K562 (cell line): ENCODE data around the gene SFMBT2. TPM values are rescaled to one million over a fixed set of nuclear protein-coding genes. Genes with fewer than 3 reads are reported as not detected.

Experiments
- ATAC-seq: fragments of 200-7000 bp; cut with Tn5 transposase; 3 replicates; pipeline ENCODE4 v1.9.1; 2020; ENCODE audit warnings: moderate library complexity
- BruUV-seq: library from RNA; stranded (reverse); fragments of 400-500 nt; replicated peaks from 2 replicates; lab custom pipeline; 2021; lab: Mats Ljungman, UMichigan
- CTCF ChIA-PET: fragments of 300-600 bp; formaldehyde crosslinking; extraction: SDS; loops from one replicate; lab custom pipeline; 2021; ENCODE audit warnings: low intra/inter-chr PET ratio; lab: Yijun Ruan, JAX
- POLR2A ChIA-PET: fragments of 300-600, 350-650 bp; sonication (Branson Sonifier 250); formaldehyde crosslinking; extraction: SDS; loops from one replicate; lab custom pipeline; 2021; ENCODE audit warnings: antibody characterized with exemption, inconsistent platforms; lab: Yijun Ruan, JAX
- DNase-seq, 4 experiments: peaks; one replicate each; pipeline versions ENCODE4 v3.0.0 to v3.0.0-alpha.2; 2011 to 2018; ENCODE audit warnings: low spot score in 3 of 4, mixed read lengths in 3 of 4; ENCODE audit errors: extremely low read depth in 1 of 4
- FAIRE-seq: peaks from 2 replicates; lab custom pipeline; 2011; peaks lifted over from hg19 to GRCh38; lab: Jason Lieb, UNC
- H2AFZ ChIP-seq: 2 replicates; pipeline ENCODE4 v1.6.0; 2011; ENCODE audit warnings: low read depth, low read length, control low read depth, inconsistent platforms
- H3K27ac ChIP-seq: fragments of 200-600 bp; 3 replicates; pipeline ENCODE4 v1.8.0; 2011; ENCODE audit warnings: low read depth, mild to moderate bottlenecking, control low read depth, inconsistent platforms, low read length, moderate library complexity, mixed read lengths; ENCODE audit errors: extremely low read depth
- H3K27me3 ChIP-seq, 2 experiments: fragments of 300-600 bp in 1 of 2; 2 replicates in 1 of 2; 3 replicates in 1 of 2; pipeline versions ENCODE4 v1.6.0 to v1.8.0; 2011; ENCODE audit warnings: inconsistent platforms in 2 of 2, low read length in 2 of 2, mild to moderate bottlenecking in 1 of 2, mixed read lengths in 1 of 2, moderate library complexity in 1 of 2; ENCODE audit not compliant: control insufficient read depth in 2 of 2, insufficient read depth in 2 of 2
- H3K36me3 ChIP-seq: fragments of 300-600 bp; 3 replicates; pipeline ENCODE4 v1.8.0; 2011; ENCODE audit warnings: mild to moderate bottlenecking, low read length, inconsistent platforms; ENCODE audit not compliant: control insufficient read depth, insufficient read depth
- H3K4me1 ChIP-seq, 2 experiments: fragments of 200-600 bp in 1 of 2; replicated peaks in 1 of 2; 2 replicates in 1 of 2; 3 replicates in 1 of 2; pipeline versions ENCODE4 v1.5.1 to v1.8.0; 2011; ENCODE audit warnings: inconsistent platforms in 2 of 2, low read length in 2 of 2, mild to moderate bottlenecking in 1 of 2, mixed read lengths in 1 of 2, moderate library complexity in 1 of 2; ENCODE audit not compliant: control insufficient read depth in 2 of 2, insufficient read depth in 2 of 2
- H3K4me2 ChIP-seq: 2 replicates; pipeline ENCODE4 v1.6.1; 2011; ENCODE audit warnings: low read length, control low read depth, inconsistent platforms, mixed read lengths; ENCODE audit not compliant: insufficient read depth
- H3K4me3 ChIP-seq: fragments of 200-600 bp; sonication (generic), shearing (Covaris generic); 2 replicates; pipeline ENCODE4 v1.5.1; 2016; ENCODE audit warnings: control low read depth, inconsistent platforms
- H3K79me2 ChIP-seq: fragments of 200-600 bp; 3 replicates; pipeline ENCODE4 v1.8.0; 2011; ENCODE audit warnings: low read length, inconsistent platforms; ENCODE audit not compliant: control insufficient read depth, insufficient read depth
- H3K9ac ChIP-seq, 2 experiments: 2 replicates each; pipeline versions ENCODE4 v1.6.0 to v1.6.1; 2011; ENCODE audit warnings: low read depth in 2 of 2, low read length in 2 of 2, control low read depth in 1 of 2, inconsistent platforms in 1 of 2, mild to moderate bottlenecking in 1 of 2, mixed read lengths in 1 of 2; ENCODE audit not compliant: insufficient read depth in 1 of 2
- H3K9me1 ChIP-seq: one replicate; pipeline ENCODE4 v1.6.0; 2011; ENCODE audit warnings: inconsistent platforms, mild to moderate bottlenecking, low read length, moderate library complexity; ENCODE audit not compliant: control insufficient read depth, insufficient read depth
- H3K9me3 ChIP-seq: replicated peaks from 2 replicates; pipeline ENCODE4 v1.5.1; 2011; ENCODE audit warnings: low read depth, low read length, inconsistent platforms; ENCODE audit not compliant: control insufficient read depth, insufficient read depth
- H4K20me1 ChIP-seq: replicated peaks from 2 replicates; pipeline ENCODE4 v1.6.1; 2011; ENCODE audit warnings: low read length, inconsistent platforms, mixed read lengths; ENCODE audit not compliant: control insufficient read depth, insufficient read depth
- RNF2 ChIP-seq: sonication (generic); IDR thresholded peaks from 2 replicates; pipeline ENCODE4 v1.6.1; 2016
- WGBS: fragments of 100-300 bp; shearing (Covaris generic); methylation state at CpG from one replicate; pipeline ENCODE4 v1.1.6; 2016; ENCODE audit warnings: low coverage, mixed read lengths; ENCODE audit not compliant: insufficient coverage; ENCODE audit errors: missing lambda C conversion rate; 5-methylcytosine and 5-hydroxymethylcytosine counted together
- in situ Hi-C: fragments of 300-500 bp; cut with MboI; formaldehyde crosslinking; loops from 4 replicates; pipeline ENCODE4 v1.15.0; 2018; ENCODE audit warnings: inconsistent platforms, mixed read lengths
- intact Hi-C: fragments of 100-400 bp; cut with micrococcal nuclease; formaldehyde crosslinking; loops from 2 replicates; pipeline ENCODE4 v1.14.2; 2022
- polyA plus RNA-seq, 8 experiments: library from polyadenylated mRNA; depleted of rRNA in 4 of 8; stranded (reverse) in 5 of 8; unstranded in 3 of 8; fragments of >200 nt; fragmentation: Nextera tagmentation in 2 of 8; fragmentation: Illumina TruSeq in 1 of 8; extraction: Ambion mirVana in 2 of 8; extraction: Trizol in 1 of 8; gene quantifications; 2 replicates each; pipeline versions ENCODE4 v1.2.1 to v1.2.3, GENCODE V29; 2011 to 2014; ENCODE audit warnings: inconsistent platforms in 1 of 8, missing spikeins in 1 of 8
- total RNA-seq, 7 experiments: library from RNA; depleted of rRNA in 6 of 7; stranded (reverse); fragments of >200 nt in 6 of 7; fragmentation: Illumina TruSeq in 2 of 7; extraction: Trizol in 2 of 7; gene quantifications; 2 replicates each; pipeline versions ENCODE4 v1.2.1 to v1.2.3, GENCODE V29; 2011 to 2021; ENCODE audit warnings: low replicate concordance in 1 of 7
- TF ChIP-seq, protein P1 (sequence below), 2 experiments: IDR thresholded peaks; 2 replicates each; pipeline ENCODE4 v1.6.1; 2011; ENCODE audit warnings: borderline replicate concordance in 1 of 2, control low read depth in 1 of 2, low read depth in 1 of 2, low read length in 1 of 2, mild to moderate bottlenecking in 1 of 2, mixed read lengths in 1 of 2, moderate library complexity in 1 of 2; ENCODE audit not compliant: insufficient read depth in 1 of 2, insufficient read length in 1 of 2, poor library complexity in 1 of 2, severe bottlenecking in 1 of 2; ENCODE audit errors: extremely low read depth in 1 of 2

The SFMBT2 gene
- total and polyA plus RNA-seq, 9 of the 15 experiments (the other 6 are each of a cell fraction or from before 2014, with no cell fraction given): 1.2 to 13.6 (median 7.6) TPM

DNA sequence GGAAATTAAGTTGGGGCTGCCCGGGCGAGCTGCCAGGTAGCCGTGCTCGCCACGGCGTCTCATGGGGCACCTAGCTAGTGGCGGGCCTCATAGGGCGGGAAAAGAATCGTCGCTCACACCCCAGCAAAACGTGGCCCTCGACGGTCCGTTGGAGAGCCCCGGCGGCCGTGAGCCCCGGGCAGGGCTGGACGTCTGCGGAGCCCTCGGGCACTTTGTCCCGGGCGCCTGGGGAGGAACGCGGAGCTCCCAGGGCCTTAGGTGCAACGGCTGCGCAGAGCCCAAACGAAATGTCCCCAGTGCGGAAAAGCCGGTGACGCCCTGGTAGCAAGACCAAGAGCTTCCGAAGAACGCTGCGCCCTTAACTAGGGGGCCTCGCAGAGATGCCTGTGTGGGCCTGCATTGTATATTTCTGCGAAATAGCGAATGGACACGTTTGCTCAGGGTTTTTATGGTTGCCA is 866 bp upstream of the SFMBT2 start:
- H3K9ac ChIP-seq: no peak overlapping the region
- H3K4me1 ChIP-seq: peaks cover 14 to 34% of the 10 kb centered on the region in 2 experiments
- in situ Hi-C loops: loop anchor here (25.0 kb wide), 1 partner anchor 724 kb away; no protein-coding TSS in a partner anchor
- no peak overlapping the region for H3K27ac ChIP-seq
- 94% methylated on average over 17 of the region's 38 CpGs for WGBS
- POLR2A ChIA-PET: interaction anchor here (1.7 kb wide), 1 partner anchor 12 kb away, joined by 6 read pairs; no protein-coding TSS in a partner anchor
- TF ChIP-seq, protein P1, sequence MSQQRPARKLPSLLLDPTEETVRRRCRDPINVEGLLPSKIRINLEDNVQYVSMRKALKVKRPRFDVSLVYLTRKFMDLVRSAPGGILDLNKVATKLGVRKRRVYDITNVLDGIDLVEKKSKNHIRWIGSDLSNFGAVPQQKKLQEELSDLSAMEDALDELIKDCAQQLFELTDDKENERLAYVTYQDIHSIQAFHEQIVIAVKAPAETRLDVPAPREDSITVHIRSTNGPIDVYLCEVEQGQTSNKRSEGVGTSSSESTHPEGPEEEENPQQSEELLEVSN (IDR thresholded peaks at IDR 0.05; ENCODE audit: borderline replicate concordance in 1 of 2, extremely low read depth in 1 of 2, insufficient read depth in 1 of 2, insufficient read length in 1 of 2, low read depth in 1 of 2, low read length in 1 of 2, poor library complexity in 1 of 2, severe bottlenecking in 1 of 2): peak in 1 of 2 experiments; percentile 20
- no peak for TF ChIP-seq RNF2
- TF ChIP-seq, all 486 proteins: peak for 1
- intact Hi-C loops: no loop called here
- CTCF ChIA-PET: no interaction called here
- Histone ChIP-seq H3K36me3 (no peaks in the 10 kb centered on the region), H3K4me2 (no peak overlapping the region), H2AFZ (no peak overlapping the region), H3K9me1 (no peaks in the 10 kb centered on the region), H3K4me3 (no peak overlapping the region), H4K20me1 (peaks cover 2% of the 10 kb centered on the region; the same call in 1 of the 2 replicates), H3K79me2 (peaks cover 42% of the 10 kb centered on the region), H3K9me3 (no peaks in the 10 kb centered on the region; the same call in 1 of the 2 replicates), H3K27me3 (no peaks in the 10 kb centered on the region)
- FAIRE-seq (no peak), ATAC-seq (no peak), DNase-seq (no peak)
- BruUV-seq: no TSS peak
